HG03097 (cell line): ENCODE data around the gene OOSP2.

ENCODE experiments used
- ATAC-seq: cut with Tn5 transposase; IDR thresholded peaks from one replicate; pipeline ENCODE4 v1.9.1; 2021; ENCODE audit not compliant: unreplicated experiment, low FRiP score

OOSP2 gene

GRCh38 chr11:60077981-60078380 lies 37.8 kb downstream of the OOSP2 start:
- no peak for ATAC-seq

- no peak for ATAC-seq
Observed at GRCh38 chr11:60078745-60079144, 38.5 kb downstream of the OOSP2 start.

- ATAC-seq = no peak
Observed at GRCh38 chr11:60080535-60080934, 40.3 kb downstream of the OOSP2 start.

GRCh38 chr11:60084631-60085273 lies 44.5 kb downstream of the OOSP2 start:
- no peak for ATAC-seq

GRCh38 chr11:60085909-60086308 lies 45.7 kb downstream of the OOSP2 start:
- no peak for ATAC-seq

- no peak for ATAC-seq
Observed at GRCh38 chr11:60087239-60087638, 47.0 kb downstream of the OOSP2 start.

GRCh38 chr11:60088364-60088763 lies 48.2 kb downstream of the OOSP2 start, which contains the start of gene MS4A2:
Gene MS4A2, plus strand, starts transcription at chr11:60088664. Its CDS starts 102 bp downstream, at chr11:60088766.
- ATAC-seq = no peak

- no peak for ATAC-seq
Observed at GRCh38 chr11:60095477-60096120, 55.4 kb downstream of the OOSP2 start.

- ATAC-seq = no peak
Observed at GRCh38 chr11:60097189-60097588, 57.0 kb downstream of the OOSP2 start.
